MM.1S (cell line): ENCODE measurements around the gene SNX33.

Source experiments
- EZH2 ChIP-seq: fragments of 300-600 bp; sonication (generic); optimal IDR thresholded peaks from 2 replicates; pipeline ENCODE3; 2017; ENCODE audit warnings: low read depth, mild to moderate bottlenecking, antibody characterized with exemption, low read length, mixed read lengths
- TF ChIP-seq, protein P1 (sequence below): fragments of 300-600 bp; sonication (generic); IDR thresholded peaks from 2 replicates; pipeline ENCODE4 v1.5.1; 2016; ENCODE audit warnings: antibody characterized with exemption, low read length, mixed read lengths

DNA sequence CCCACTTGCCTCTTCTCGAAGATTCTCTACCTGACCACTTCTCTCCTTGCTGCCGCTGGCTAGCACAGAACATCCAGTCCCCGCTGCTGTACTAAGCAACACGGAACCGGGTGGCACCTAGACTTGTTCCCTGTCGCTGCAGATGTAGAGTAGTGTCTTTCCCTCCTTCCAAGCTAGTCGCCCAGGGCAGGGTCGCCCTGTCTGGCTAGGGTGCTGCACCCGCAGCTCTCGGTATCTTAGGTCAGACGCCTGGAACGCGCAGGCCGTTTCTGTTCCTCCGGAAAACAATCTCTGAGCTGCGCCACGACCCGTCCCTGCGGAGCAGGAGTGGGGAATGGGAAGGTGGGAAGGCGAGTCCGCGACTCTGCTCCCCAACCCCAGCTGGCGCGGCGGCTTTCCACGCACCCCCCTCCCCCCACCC, 758 bp upstream of the SNX33 start:
- TF ChIP-seq, protein P1, sequence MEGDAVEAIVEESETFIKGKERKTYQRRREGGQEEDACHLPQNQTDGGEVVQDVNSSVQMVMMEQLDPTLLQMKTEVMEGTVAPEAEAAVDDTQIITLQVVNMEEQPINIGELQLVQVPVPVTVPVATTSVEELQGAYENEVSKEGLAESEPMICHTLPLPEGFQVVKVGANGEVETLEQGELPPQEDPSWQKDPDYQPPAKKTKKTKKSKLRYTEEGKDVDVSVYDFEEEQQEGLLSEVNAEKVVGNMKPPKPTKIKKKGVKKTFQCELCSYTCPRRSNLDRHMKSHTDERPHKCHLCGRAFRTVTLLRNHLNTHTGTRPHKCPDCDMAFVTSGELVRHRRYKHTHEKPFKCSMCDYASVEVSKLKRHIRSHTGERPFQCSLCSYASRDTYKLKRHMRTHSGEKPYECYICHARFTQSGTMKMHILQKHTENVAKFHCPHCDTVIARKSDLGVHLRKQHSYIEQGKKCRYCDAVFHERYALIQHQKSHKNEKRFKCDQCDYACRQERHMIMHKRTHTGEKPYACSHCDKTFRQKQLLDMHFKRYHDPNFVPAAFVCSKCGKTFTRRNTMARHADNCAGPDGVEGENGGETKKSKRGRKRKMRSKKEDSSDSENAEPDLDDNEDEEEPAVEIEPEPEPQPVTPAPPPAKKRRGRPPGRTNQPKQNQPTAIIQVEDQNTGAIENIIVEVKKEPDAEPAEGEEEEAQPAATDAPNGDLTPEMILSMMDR: no peak
- no peak for TF ChIP-seq EZH2
